Ramos (cell line): ENCODE results near the gene EIF3I.

Source experiments
- in situ Hi-C: fragments of 300-500 bp; cut with MboI; formaldehyde crosslinking; loops from one replicate; pipeline ENCODE4 v1.14.3; 2022; ENCODE audit warnings: low sequenced_read_pairs; ENCODE audit not compliant: unreplicated experiment

The EIF3I gene

DNA sequence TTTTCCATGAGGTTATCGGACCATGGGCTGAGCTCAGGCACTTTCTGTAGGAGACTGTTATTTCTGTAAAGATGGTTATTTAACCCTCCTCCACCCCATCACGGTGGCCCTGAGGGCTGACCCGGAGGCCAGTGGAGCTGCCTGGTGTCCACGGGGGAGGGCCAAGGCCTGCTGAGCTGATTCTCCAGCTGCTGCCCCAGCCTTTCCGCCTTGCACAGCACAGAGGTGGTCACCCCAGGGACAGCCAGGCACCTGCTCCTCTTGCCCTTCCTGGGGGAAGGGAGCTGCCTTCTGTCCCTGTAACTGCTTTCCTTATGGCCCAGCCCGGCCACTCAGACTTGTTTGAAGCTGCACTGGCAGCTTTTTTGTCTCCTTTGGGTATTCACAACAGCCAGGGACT, 24.4 kb upstream of the EIF3I start:
- in situ Hi-C loops: no loop called here

DNA sequence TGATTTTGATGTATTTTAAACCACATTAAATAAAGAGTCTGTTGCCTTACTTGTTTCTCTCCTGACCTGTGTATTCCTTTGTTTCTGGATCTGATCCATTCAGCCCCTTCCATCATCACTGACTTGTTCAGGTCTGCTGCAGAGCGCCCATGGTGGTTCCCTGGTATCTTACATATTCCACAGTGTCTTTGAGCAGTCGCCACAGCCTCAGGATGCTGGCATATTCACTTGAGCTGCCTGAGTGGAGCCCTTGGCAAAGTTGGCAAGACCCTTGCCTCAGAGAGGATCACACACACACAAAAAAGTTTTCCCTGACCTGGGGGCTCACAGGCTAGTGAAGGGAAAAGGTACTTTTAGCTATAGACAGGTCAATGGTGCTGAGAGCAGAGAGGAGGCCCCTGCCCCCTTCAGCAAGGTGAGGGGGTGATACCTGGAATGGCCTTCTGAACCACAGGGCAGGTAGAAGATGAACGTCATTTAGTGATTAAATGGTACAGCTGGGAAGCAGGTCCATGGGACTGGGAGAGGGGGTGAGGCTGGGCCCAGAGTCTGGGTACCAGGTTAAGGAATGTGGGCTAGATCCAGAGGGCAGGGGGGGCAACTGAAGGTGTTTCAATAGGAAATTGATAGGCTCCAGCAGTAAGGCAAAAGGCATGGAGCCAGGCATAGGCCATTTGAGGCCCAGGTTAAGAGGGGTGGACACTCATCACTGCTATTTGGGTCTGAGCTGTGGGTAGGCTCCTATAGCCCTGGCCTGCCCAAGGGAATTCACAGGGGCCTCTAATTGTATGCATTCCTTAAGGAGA, 23.8 kb upstream of the EIF3I start:
- in situ Hi-C loops: no loop called here

DNA sequence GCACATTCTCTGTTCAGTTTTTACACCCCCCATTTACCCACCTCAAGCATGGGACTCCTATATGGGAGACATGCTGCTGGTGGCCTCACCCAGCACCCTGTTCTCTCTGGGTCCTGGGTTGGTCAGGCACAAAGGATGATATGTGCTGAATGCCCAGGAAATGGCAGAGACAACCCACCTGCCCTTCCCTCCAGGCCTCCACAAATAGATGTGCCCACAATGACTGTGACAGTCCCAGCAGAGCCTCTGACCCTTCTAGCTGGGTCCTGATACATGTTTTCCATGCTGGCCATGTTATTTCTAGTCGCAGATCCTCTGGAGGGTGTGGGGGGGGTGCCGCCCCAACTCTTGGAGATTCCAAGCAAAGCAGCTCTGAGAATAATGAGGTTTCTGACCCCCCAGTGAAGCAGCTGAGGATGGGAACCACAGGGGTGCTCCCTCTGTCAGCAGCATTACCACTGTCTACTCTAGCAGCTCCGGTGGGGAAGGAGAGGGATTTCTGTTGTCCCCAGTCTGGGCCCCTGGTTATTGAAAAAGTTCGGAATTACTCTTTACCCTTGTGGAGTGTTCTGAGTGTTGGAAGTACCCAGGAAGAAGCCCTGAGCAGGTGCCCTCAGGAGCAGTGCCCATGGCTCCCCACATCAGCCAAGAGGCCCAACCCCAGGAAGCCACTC, 23.0 kb upstream of the EIF3I start:
- in situ Hi-C loops: no loop called here

DNA sequence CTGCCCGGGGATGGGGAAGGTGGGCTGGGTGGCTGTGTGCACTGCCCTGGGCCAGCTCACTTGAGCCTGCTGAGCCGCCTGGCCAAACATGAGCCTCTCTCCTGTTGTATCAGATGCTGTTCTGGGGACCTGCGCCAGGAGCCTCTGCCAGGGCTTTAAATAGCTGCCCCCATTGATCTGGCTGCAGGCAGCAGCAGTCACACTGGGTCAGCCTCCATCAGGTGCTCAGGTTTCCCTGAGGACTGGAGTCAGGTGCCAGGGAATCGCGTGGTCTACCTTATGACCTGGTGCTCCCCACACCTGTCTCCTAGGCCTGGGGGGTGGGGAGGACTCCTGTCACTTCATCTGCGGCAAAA, 22.5 kb upstream of the EIF3I start:
- in situ Hi-C loops: no loop called here

DNA sequence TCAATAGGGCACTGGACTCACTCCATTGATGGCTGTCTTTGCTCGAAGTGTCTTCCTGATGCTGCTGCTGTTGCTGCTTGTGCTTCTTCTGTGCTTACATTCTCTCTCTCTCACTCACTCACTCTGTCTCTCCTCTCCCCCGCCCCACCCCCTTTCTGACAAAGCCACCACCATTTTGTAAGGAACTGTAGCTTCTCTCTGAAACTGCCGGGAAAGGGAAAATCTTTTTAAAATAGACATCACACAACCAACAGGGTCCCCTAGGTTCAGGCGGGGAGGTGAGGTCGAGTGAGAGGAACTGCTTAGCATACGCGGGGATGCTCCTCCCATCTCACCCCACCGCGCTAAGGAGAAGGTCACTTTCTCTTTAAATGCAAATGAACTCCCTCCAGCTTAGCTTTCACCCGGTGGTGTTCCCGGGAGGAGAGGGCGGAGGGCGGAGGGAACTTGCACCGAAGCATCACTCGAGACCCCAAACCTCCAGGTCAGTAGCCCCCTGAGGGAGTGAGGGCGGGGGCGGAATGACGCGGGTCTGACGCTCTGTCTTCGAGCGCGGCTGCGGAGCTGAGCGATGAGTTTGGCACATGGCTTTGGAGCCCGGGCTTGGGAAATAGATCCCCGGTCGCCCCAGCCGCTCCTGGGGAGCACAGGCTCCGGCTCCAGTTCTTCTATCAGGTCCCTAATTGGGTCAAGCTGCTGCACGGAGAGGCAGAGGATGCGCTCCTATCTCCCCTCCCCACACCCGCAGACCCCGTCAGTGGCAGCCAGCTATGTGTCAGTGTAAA, 21.8 kb upstream of the EIF3I start, which contains the start of gene CCDC28B:
TSS of gene CCDC28B (plus strand) at position 370 of the 785 bp plus-strand sequence. CDS start 1,341 bp downstream, outside the sequence.
- in situ Hi-C loops: no loop called here

DNA sequence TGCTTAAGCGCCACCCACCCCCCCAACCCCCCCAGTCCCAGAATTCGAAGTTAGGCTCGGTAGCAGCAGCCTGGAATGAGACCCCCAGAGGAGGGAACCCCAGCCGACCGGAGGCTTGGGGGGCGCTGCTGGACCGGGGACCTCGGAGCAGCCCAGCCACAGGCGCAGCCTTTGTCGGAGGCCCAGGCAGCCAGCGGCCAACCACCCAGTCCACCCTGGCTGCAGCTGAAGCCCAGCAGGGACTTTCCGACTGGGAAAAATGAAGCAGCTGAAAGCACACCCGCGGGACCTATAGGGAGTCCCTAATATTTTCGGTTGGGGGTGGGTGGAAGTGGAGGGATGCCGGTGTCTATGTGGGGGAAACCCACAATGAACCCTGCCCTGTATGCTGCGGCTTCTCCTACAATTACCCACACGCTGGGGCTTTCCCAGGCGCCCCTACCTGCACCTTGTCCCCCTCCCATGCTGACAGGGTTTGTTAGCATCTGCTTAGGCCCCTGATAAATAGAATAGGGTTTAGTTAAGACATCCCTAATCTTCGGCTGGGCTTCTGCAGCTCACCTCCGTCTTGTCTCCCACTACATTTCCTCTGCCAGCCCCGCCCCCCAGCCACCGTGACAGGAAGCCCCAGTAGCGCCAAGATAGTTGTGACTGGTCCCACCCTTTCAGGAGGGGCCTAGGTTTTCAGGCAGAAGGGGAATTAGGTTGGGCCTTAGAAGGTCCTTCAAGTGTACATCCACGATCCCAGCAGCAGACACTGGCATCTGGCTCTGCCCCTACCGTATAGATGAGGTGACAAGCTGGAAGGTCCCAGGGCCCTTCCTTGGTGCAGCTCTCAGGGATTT, 21.0 kb upstream of the EIF3I start:
- in situ Hi-C loops: no loop called here

DNA sequence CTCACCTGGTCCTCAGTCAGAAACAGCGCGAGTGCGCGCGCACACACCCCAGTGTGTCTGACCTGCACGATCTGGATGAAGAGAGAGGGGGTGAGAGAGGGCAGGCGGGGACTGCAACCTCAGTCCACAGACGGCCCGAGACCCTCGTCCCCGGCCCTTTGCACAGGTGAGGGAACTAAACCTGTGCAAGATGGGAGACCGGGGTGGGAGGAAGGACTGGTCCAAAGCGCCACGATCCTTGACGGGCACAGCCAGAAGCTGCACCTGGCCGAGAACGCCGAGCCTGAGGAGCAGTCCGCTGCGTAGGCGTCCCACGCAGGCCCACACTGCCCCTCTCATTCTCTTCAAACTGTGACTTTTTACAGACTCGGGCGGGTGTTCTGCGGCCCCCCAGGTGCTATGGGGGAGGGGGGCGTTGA, 17.3 kb upstream of the EIF3I start:
- in situ Hi-C loops: no loop called here

DNA sequence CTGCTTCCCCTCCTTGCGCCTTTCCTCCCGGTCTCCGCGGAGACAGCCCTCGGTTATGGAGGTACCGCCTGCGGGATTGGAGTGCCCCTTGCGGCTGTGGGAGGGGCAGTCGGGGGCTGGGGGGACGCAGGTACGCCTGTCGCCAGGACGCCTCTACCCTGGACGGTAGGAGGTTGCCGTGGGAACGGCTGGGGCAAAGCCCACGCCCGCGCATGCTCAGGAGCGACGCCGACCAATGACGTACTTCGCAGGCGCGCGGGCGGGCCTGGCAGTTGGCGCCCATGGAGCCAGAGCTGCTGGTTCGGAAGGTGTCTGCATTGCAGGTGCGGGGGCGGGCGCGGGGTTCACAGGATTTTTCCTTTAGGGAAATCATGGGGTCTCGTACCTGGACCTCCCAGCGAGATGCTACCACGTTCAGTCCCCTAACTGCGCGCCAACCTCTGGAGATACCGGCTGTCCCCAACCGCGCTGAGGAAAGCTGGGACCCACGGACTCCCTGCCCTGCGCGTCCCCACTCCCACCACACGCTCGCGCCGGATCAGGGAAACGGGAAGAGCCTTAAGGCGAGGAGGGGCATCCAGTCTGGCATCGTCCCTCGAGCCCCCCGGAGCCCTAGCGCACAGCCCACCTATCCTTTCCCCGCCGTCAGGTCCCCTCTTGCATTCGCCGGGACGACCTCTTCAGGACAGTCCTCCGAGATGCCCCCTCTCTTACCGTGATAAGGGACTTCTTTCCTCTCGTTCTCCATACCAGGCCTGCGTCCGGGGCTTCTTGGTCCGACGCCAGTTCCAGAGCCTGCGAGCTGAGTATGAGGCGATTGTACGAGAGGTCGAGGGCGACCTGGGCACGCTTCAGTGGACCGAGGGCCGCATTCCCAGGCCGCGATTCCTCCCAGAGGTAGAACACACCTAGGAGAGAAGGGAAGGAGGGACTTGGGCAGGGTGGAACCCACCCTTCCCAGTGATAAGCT, 16.5 kb upstream of the EIF3I start, which contains the start of gene IQCC:
TSS of gene IQCC (plus strand) at position 271 of the 970 bp plus-strand sequence. CDS start at position 282, 11 bp downstream.
- in situ Hi-C loops: no loop called here

DNA sequence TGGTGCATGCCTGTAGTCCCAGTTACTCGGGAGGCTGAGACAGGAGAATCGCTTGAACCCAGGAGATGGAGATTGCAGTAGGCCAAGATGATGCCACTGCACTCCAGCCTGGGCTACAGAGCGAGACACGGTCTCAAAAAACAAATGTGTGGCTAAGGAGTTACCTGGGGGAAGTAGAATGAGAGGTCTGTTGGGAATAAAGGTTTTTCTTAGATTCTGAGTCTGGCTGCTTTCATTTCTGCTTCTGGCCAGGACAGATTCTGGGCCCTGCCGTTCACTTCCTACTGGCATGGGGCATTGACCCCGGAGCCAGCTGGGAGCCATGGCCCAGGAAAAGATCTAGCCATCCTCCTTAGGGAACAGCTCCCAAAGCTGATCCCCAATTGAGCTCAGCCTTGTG, 13.7 kb upstream of the EIF3I start:
- in situ Hi-C loops: no loop called here

DNA sequence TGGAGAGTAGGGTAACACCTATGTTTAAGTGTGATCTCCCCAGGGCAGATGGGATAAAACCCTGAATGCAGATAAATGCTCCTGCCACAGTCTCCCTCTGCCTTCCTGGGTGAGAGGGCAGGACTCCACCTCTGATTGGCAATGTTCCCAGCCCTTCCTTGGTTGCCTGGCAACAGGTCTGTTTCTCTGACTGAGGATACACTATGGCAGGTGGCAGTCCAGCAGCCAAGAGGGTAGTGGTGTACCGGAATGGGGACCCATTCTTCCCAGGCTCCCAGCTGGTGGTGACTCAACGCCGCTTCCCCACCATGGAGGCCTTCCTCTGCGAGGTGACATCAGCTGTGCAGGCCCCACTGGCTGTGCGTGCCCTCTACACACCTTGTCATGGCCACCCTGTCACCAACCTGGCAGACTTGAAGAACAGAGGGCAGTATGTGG, 13.3 kb upstream of the EIF3I start, which contains the start of gene DCDC2B:
TSS of gene DCDC2B (plus strand) at position 199 of the 438 bp plus-strand sequence. CDS start at position 204, 5 bp downstream.
- in situ Hi-C loops: no loop called here

DNA sequence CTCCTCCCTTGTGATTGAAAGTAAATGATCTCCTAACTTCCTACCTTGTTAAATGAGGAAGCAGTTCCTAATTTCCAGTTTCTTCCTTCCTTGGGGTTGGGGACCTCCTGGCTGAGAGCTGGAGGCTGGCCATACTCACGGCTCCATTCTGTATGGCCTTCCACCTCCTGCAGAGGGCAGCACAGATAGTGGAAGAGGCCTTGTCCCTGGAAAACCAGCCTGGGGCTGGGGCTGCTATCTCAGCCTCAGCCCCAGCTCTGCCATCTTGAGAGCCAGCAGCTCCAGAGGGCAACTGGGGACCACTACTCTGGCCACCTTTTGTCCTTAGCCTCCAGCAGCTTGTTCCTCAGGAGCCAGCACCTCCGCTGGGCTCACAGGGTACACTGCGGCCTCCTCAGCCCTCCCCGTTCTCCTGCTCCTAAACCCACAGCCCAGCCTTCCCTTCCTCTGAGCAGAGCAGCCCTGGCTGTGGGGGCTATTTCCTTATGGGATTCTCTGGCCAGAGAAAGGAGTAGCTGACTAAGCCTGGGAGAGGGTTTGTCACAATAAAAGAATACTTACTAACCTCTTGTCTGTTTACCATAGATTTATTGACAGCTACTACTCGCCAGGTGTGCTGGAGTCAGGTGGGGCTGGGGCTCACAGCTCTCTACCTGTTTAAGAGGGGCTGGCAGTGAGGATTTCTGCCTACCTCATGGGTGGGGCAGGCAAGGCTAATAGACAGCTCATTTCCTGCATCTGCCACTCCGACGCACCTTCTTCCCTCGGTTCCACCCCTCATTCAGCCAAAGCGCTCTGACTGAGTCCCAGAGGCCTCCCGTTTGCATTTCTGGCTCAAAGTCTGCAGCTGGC, 6.4 kb upstream of the EIF3I start:
- in situ Hi-C loops: loop anchor here (5.0 to 10.0 kb wide), 2 partner anchors 109 to 196 kb away; no protein-coding TSS in a partner anchor

DNA sequence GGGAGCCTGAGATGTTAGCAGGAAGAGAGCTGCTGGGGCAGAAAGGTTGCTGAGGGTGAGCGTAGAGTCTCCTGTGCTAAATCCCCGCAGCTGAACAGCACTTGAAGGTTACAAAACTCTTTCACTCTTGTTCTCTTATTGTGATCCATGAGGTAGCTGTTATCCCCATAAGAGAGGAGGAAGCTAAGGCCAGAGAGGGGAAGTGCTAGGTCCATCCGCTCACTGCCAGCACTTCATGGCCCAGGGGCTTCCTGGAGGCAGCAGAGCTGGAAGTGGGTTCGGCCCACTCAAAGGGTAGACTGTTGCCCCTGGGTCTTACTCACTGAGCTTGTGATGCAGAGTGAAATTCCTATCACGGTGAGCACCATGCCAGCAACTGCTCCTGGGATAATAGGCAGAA, 5.6 kb upstream of the EIF3I start:
- in situ Hi-C loops: loop anchor here (5.0 to 10.0 kb wide), 2 partner anchors 108 to 196 kb away; no protein-coding TSS in a partner anchor

DNA sequence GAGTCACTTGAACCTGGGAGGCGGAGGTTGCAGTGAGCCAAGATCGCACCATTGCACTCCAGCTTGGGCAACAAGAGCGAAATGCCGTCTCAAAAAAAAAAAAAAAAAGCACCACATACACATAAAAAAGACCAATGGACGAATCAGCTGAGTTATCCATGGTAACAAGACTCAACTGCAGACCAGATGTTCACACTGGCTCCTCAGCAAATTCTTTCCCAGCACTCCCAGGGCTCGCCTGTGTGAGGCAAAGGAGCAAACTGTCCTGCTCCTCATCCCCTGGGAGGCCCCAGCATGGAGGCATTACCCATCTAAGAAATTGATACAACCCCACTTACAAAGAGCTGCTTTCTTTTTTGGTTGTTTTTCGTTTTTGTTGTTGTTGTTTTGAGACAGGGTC, 3.2 kb upstream of the EIF3I start:
- in situ Hi-C loops: loop anchor here (5.0 to 10.0 kb wide), 2 partner anchors 106 to 193 kb away; no protein-coding TSS in a partner anchor

DNA sequence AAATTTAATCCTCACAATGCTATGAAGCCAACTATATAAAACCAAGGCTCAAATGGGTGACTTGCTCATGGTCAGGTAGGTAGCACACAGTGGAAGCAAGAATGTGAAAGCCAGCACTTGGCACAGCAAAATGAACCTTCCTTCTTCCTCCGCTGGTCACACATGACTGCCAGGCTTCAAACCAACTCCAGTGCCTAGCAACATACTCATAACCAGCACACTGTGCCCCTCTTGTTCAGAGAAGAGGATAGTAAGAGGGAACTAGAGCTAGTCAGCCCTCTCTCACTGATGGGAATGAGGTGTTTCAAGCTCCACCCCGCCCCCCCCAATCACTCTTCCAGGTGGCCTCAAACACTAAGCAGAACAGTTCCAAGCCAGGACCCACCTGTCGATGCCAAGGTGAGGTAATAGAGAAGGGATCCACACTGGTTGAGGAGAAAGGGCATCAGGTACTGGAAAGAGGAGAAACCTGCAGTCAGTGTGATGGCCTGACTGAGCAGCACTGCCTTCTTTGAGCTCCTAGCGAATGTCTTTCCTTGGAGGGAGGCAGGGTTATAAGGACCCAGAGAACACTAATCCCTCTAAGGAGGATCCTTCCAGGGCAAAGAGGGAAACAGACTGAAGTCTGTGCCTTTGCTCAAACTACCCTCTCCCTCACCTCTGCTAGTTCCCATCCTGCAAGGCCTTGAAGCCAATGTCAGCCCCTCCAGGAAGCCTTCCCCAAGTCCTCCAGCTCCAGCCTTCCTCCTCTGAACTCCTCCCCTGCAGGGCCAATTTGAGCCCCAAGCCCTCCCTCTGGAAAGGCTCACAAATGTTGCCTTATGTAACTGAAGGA, 1.2 kb upstream of the EIF3I start:
- in situ Hi-C loops: no loop called here

DNA sequence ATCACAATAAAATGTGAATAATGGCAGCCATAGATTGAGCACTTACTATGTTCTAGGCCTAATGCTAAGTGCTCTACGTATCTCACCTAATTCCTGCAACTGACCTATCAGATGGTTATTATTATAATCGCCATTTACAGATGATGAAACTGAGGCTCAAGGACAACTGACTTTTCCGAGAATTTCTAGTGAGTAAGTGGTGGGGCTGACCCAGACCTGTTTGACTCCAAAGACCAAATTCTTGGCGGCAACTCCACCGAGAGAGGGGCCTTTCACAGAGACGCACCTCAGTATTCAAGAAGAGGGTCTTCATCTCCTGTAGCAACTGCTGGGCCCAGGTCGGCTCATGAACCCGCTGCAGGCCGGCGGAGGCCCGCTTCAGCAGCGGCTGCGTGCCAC, 627 bp upstream of the EIF3I start:
- in situ Hi-C loops: no loop called here

DNA sequence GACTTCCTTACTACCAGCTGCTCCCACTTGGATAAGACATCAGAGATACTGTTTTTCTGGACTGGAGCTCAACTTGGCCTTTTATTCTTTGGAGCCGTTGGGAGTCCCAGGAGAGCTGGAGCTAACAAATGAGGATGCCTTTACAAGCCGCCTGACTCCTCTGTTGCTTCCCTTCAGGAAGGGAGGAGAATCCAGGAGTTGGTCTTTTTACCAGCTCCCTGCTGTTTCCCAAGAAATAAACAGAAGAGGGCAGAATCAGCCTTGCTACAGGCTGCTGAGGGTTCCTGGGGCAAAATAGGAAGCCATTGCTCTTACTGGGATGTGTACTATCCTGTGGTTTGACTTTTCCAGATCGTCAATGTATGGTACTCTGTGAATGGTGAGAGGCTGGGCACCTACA, 1.5 kb downstream of the EIF3I start:
- in situ Hi-C loops: no loop called here

DNA sequence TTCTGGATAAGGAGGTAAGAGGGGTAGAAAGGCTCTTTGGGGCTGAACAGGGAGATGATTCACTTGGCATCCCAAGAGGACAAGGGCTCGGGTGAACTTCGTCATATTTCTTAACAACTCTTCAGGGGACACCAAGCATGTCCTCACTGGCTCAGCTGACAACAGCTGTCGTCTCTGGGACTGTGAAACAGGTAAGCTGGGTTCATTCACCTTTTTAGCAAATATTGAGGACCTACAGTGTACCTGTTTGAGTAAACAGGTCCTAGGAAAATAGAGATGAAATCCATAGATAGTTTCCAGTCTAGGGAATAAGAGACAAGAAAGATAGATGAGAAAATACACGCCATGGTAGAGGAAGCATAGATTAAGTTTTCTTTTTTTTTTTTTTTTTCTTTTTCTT, 2.1 kb downstream of the EIF3I start:
- in situ Hi-C loops: no loop called here
